ENCODE results near the gene SOX1.

SOX1 gene

GRCh38 chr13:112067116-112067741 lies at the start of gene SOX1:
SOX1 (plus strand) TSS chr13:112067149; CDS start chr13:112067659, 510 bp downstream.
- no peak for DNase-seq (ENCODE audit: low read depth)

GRCh38 chr13:112024577-112024976 lies 42.4 kb upstream of the SOX1 start:
- no peak for DNase-seq (ENCODE audit: low read depth)

- DNase-seq (ENCODE audit: low read depth) = no peak
These were observed 39.7 kb upstream of the SOX1 start for GRCh38 chr13:112027250-112027649.

DNA sequence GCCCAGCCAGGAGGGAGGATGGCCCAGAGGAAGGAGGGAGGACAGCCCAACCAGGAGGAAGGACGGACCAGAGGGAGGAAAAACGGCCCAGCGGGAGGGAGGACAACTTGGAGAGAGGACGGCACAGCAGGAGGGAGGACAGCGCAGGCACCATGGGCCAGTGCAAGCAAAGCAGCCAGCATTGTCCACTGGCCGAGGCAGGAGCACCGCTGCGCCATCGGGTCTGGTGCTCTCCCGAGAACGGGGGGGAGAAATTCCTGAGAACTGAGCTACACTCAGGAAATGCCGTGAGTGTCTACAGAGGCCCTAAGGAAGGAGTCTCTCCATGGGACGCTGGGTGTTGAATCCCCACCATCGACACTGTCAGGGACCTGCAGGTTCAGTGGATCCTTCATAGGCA lies 38.5 kb upstream of the SOX1 start:
- DNase-seq (ENCODE audit: low read depth) = no peak

DNA sequence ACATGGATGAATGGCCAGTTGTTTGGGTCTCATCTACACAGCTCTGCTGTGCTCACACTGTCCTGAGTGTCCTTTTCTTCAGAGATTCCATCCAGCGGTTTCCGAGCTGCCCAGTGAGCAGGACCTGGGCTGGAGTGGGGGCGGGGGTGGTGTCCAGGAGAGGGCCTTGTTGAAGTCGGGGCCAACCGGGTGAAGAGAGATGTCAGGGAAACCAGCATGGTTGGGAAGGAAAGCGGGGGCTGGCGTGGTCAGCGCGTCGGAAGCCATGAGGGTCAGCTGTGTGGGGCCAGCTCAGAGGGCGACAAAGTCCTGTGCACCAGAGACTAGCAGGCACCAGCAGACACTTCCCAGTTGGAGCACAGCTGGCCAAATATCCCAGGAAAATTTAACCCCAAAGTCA lies 37.8 kb upstream of the SOX1 start:
- no peak for DNase-seq (ENCODE audit: low read depth)

DNA sequence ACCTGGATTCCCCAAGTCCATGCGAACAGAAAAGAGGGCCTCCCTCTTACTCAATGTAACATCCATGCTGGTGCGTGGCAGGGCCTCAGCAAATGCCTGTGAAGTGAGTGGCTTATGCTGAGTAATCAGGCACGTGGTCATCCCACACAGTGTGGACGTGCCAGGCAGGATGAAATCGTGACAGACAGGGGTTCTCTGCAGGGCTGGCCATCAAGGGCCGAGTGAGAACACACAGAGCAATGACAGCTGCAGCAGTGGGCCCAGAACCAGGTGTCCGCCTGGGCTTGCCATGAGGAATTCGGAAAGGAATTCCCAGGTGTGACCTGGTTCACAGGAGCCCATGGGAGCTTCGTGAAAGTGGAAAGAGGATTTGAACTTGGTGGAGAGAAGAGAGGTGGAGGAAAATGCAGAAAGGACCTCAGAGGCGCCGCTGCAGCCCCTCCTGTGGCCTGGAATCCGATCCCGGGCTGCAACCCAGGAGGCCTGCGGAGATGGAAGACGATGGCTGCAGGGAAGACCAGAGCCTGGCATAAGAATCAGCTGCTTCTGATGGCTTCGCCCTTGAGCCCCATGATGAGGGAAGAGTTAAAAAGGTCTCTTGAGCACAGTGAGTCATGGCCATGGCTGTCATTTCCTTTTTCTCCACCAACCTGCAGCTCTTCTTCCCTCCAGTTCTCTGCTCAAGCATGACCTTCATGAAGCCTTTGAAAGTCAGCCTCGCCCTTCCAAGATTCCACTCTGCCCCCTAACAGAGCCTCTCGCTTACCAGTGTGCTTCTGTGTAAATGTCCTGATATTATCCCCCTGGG lies 34.6 kb upstream of the SOX1 start:
- DNase-seq (ENCODE audit: low read depth) = no peak

DNA sequence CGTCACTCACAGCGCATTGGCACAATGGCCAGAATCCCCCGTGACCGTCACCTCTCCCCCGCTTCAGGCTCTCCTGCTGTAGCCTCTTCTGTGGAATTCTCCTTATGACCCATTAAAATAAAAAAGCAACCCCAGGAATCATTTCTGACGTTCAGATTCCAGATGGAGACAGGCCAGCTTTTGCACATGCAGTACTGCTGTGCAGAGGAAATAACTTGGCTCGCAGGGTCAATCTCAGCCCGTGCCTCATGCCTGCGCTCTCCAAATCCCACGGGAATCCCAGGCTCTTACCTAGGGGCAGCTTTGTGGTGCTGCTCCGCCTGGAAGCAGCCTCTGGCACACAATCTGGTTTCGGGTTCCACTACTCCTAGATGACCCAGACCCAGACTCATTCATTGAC lies 32.7 kb upstream of the SOX1 start:
- no peak for DNase-seq (ENCODE audit: low read depth)

- no peak for DNase-seq (ENCODE audit: low read depth)
These were observed 32.1 kb upstream of the SOX1 start for GRCh38 chr13:112034846-112035245.

DNA sequence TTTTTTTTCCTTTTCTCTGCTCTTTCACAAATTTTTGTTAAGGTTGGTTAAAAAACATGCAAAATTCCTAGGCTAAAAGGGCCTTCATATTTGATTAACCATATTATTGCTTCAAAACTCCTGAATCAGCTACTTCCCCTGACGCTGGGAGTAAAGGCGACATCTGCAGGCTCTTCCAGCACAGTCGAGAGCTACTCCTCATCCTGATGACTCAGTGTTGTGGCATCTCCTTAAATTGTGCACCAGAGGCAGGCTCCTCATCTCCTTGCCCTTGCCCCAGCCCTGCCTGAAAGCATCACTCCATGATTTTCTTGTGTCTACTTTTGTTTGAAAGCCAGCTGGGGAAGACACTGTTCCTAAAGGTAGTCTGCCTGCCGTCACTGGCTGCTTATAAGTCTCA lies 24.5 kb upstream of the SOX1 start:
- no peak for DNase-seq (ENCODE audit: low read depth)

GRCh38 chr13:112052213-112052612 lies 14.7 kb upstream of the SOX1 start:
- DNase-seq (ENCODE audit: low read depth) = no peak

GRCh38 chr13:112053167-112053743 lies 13.7 kb upstream of the SOX1 start:
- DNase-seq (ENCODE audit: low read depth) = no peak

DNA sequence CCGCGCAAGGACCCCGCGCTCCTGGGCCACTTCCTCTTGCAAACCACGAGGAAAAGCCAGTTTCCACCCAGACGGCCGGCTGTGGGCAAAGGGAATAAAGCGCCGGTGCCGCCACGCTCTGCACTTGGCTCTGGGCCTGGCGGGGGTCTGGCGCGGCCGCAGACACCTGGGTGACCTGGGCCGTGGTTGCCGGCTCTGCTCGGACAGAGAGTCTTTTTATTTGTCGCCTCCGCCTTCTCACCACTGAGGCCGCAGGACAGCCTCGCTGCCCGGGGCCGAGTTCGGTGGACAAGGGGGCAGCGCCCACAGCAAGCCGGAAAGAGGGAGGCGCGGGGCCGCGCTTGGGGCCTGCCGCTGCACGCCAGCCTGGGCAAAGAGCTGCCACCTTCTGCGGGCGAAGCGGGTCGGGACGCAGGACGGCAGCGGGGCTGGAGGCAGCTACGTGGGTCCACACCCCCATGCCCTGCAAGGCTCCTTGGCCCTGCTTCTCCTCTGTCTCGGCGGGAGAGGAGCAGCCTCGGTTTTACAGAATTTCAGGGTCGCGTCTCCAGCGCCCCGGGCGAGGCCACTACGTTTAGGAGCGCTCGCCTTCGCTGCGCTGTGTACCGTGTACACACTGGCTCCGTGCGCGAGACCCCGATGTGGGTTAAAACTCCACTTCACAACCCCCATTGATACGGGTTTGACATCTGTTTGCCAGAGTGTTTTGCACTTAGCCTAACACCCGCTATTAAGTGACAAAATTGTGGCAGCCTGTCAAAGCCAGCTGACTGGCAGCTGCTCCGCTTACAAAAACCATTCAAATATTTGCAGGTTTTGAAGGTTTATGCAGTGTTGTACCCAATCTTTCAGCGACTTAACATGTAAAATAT lies 13.0 kb upstream of the SOX1 start:
- DNase-seq (ENCODE audit: low read depth) = no peak

GRCh38 chr13:112054616-112055015 lies 12.3 kb upstream of the SOX1 start:
- DNase-seq (ENCODE audit: low read depth) = no peak

DNA sequence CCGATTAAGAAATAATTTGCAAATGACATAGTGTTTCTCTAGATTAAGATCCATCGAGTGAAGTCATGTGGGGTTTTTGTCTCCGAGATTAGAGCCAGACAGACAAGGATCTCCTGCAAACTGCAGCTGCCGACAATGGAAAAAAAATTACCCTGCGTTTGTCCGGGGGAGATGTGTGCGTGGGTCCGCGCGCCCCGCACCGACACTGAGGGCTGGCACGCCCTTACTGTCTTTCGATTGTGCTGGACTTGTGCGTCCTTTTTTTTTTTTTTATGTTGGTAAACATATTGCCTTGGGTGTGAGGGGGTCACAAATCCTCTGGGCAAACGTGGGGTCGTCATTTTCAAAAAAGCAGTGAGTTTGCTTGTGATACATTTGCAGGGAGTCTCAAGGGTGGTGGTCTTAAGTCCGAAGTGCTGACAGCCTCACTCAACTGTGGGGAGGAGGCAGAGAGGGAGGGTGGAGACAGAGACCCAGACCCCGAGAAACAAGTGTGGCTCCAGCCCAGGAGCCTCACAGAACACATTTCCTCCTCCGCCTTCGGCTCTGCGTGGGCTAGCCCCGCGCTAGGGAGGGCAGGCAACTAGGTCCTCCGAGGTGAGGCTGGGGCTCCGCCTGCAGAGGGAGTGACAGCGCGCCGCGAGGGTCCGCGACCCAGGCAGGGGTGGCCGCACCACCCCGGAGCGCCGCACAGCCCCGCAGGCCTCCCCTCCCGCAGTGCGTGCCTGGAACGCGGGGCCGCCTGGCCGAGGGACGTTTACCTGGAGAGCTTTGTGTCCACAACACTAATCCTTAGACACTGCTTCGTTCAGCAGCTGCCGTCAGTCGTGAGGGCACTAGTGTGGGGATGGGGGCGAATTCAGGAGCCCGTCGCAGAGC lies 11.7 kb upstream of the SOX1 start:
- no peak for DNase-seq (ENCODE audit: low read depth)

DNA sequence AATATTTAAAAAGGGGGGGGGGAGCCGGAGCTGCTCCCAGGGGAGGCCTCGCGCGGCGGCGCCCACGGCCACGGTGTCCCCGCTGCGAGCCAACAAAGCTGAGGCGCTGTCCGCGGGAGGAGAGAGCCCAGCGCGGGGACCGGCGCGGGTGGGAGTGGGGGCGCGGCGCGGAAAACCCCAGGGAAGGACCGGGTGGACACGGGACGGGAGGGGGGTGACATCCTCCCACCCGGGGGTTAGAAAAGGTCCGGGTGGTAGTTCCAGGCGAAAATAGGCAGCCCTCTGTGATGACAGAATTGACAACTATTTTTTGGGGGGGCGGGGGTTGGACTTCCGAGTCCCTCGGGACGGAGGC lies 11.1 kb upstream of the SOX1 start:
- DNase-seq (ENCODE audit: low read depth) = no peak

- no peak for DNase-seq (ENCODE audit: low read depth)
These were observed 10.6 kb upstream of the SOX1 start for GRCh38 chr13:112056284-112056727.

GRCh38 chr13:112056739-112057438 lies 10.1 kb upstream of the SOX1 start:
- no peak for DNase-seq (ENCODE audit: low read depth)

DNA sequence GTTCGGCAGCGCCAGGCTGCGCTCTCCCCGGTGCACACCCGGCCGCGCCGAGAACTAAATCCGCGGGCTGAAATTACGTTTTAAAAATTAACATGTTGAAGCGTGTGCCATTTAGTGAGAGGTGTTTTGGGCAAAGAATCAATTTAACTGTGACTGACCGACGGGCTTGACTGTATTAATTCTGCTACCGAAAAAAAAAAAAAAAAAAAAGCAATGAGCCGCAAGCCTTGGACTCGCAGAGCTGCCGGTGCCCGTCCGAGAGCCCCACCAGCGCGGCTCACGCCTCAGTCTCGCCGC lies 9.6 kb upstream of the SOX1 start:
- no peak for DNase-seq (ENCODE audit: low read depth)

- DNase-seq (ENCODE audit: low read depth) = no peak
These were observed 9.0 kb upstream of the SOX1 start for GRCh38 chr13:112057736-112058518.

DNA sequence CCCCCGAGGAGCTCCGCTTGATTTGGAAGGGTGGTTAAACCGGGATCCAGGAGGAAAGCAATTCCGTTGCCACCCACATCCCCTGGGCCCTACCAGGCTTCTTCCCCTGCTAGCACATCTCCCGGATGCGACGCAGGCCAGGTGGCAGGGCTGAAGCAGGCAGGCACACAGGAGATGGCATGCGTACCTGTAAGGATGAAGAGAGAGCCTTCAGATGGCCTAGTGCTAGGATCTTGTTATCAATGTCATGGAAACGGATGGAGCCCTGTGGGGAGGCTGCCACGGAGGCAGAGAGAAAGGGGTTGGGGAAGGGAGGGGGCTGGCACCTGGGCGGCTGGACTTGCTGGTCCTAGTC lies 8.5 kb upstream of the SOX1 start:
- no peak for DNase-seq (ENCODE audit: low read depth)

All from stimulated activated CD8-positive, alpha-beta memory T cell treated with anti-CD3 and anti-CD28 coated beads, Interleukin-12 subunit alpha, Interleukin-12 subunit beta, amount 100 ng/mL, for 4 hours (primary cell).